Calu3 (cell line): Measurements from ENCODE around the gene EMC9. TPM values are rescaled to one million over a fixed set of nuclear protein-coding genes. Genes with fewer than 3 reads are reported as not detected.

Experiments
- BruUV-seq: library from RNA; stranded (reverse); fragments of 400-500 nt; replicated peaks from 2 replicates; lab custom pipeline; 2021; lab: Mats Ljungman, UMichigan
- CTCF ChIA-PET: fragments of 300-600 bp; sonication (Branson Sonifier 250); formaldehyde crosslinking; loops from one replicate; lab custom pipeline; 2022; ENCODE audit warnings: antibody characterized with exemption; lab: Charles Lee
- DNase-seq: peaks from one replicate; pipeline ENCODE4 v3.0.0; 2022
- H3K27ac Mint-ChIP-seq: one replicate; pipeline ENCODE4 v1.8.0; 2022; ENCODE audit warnings: mixed read lengths; ENCODE audit not compliant: unreplicated experiment
- H3K27me3 Mint-ChIP-seq: one replicate; pipeline ENCODE4 v1.8.0; 2022; ENCODE audit warnings: mixed read lengths; ENCODE audit not compliant: unreplicated experiment
- H3K36me3 Mint-ChIP-seq: one replicate; pipeline ENCODE4 v1.8.0; 2022; ENCODE audit warnings: mild to moderate bottlenecking, moderate library complexity, mixed read lengths; ENCODE audit not compliant: insufficient read depth, unreplicated experiment
- H3K4me1 Mint-ChIP-seq: one replicate; pipeline ENCODE4 v1.8.0; 2022; ENCODE audit warnings: mild to moderate bottlenecking, low read depth, mixed read lengths; ENCODE audit not compliant: unreplicated experiment
- H3K4me3 Mint-ChIP-seq: one replicate; pipeline ENCODE4 v1.8.0; 2022; ENCODE audit warnings: mild to moderate bottlenecking, low read depth, moderate library complexity, mixed read lengths; ENCODE audit not compliant: unreplicated experiment
- H3K9me3 Mint-ChIP-seq: one replicate; pipeline ENCODE4 v1.8.0; 2022; ENCODE audit warnings: low read depth, mixed read lengths; ENCODE audit not compliant: unreplicated experiment
- CTCF ChIP-seq: fragments of 200-600 bp; IDR thresholded peaks from one replicate; pipeline ENCODE4 v1.8.0; 2022; ENCODE audit warnings: antibody characterized with exemption; ENCODE audit not compliant: unreplicated experiment
- intact Hi-C: fragments of 100-400 bp; cut with micrococcal nuclease; formaldehyde crosslinking; loops from one replicate; pipeline ENCODE4 v1.10.0; 2022; ENCODE audit not compliant: unreplicated experiment
- total RNA-seq: library from RNA; stranded (reverse); gene quantifications from 2 replicates; pipeline ENCODE4 v1.2.3, GENCODE V29; 2022

EMC9 gene
- total RNA-seq, 1 experiment from 2014 or later = 38.0 TPM

GRCh38 chr14:24094841-24095270 is 46.5 kb downstream of the EMC9 start:
- no peak for DNase-seq

DNA sequence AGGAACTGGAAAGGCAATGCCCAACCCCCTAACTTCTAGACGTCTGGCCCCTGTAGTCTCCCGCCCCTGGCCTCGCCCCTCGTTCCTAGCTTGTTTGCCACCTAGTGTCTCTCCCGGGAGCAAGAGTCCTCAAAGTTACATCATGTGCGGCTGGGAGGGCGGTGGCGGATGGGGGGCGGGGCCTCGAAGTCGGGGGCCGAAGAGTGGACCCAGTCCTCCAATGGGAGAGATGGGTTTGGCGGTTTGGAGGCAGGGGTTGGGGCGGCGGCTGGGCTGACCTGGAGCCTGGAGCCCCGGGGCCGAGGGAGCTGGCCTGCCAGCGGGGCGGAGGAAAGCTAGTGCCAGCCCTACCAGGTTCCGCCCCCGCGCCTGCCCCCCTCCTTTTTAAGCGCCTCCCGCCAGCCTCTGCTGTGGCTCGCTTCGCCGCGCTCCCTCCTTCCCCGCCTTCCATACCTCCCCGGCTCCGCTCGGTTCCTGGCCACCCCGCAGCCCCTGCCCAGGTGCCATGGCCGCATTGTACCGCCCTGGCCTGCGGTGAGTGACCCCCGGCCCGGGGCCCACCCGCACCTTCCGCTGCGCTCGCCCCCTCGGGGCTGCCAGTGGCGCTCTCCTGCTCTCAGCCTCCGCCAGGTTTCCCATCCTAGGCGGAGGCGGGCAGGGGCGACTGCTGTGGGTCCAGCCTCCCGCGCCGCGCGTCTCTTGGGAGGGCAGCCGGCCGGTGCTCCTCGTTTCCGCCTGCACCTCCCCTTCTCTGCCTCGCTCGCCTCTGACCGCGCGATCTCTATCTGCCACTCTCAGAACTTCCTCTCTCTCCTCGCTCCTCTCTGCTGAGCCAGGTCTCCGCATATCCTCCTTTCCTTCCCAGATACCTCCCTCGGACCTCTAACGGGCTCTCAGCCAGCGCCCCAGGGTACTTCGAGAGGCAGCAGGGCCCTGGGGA is 47.2 kb downstream of the EMC9 start, which contains the start of gene PCK2:
PCK2 (plus strand) TSS at position 411 of the 940 bp plus-strand sequence; CDS start at position 506, 95 bp downstream.
- peak within 1 kb of the TSS; percentile 94 for H3K27ac Mint-ChIP-seq
- peaks cover 27% of the 10 kb centered on the region for H3K4me1 Mint-ChIP-seq

More at GRCh38 chr14:24094841-24095270, 46.5 kb downstream of the EMC9 start:
- H3K4me3 Mint-ChIP-seq = peak overlapping the region; percentile 92
- H3K27me3 Mint-ChIP-seq = no peaks in the 10 kb centered on the region
- intact Hi-C loops = no loop called here
- H3K4me1 Mint-ChIP-seq = peaks cover 27% of the 10 kb centered on the region
- H3K9me3 Mint-ChIP-seq = no peaks in the 10 kb centered on the region
- CTCF ChIA-PET = interaction anchor here (0.6 to 5.7 kb wide), 6 partner anchors 14 to 103 kb away, joined by 3 to 68 read pairs (median 14); partner anchors contain the start of genes DCAF11, IRF9 and NRL
- H3K27ac Mint-ChIP-seq = peak overlapping the region; percentile 94
- TF ChIP-seq CTCF = no peak
- peaks cover 43% of the 10 kb centered on the region for H3K36me3 Mint-ChIP-seq
- BruUV-seq = no TSS peak

DNA sequence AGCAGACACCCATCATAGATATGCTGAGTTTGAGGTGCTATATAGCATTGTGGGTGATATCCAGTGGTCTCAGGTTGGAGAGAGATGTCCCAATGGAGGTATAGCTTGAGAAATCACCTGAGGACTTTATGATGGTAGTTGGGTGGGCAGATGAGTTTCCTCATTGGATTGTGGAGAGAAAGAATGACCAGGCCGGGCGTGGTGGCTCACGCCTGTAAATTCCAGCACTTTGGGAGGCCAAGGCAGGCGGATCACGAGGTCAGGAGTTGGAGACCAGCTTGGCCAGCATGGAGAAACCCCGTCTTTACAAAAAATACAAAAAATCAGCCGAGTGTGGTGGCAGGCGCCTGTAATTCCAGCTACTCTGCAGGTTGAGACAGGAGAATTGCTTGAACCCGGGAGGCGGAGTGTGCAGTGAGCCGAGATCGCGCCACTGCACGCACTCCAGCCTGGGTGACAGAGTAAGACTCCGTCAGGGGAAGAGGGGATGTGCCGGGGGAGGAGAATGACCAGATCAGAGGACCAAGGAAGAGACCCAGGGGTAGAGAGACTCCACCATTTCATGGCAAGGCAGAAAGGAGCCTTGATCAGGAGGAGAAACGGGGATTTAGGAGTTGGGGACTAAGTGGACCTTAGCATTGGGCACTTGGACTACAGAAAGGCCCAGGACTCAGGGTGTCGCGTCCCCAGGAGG is 48.0 kb downstream of the EMC9 start:
- Mint-ChIP-seq H3K4me1 (peaks cover 27% of the 10 kb centered on the region), H3K36me3 (peaks cover 40% of the 10 kb centered on the region), H3K27me3 (no peaks in the 10 kb centered on the region), H3K27ac (peak overlapping the region; percentile 94), H3K9me3 (no peaks in the 10 kb centered on the region), H3K4me3 (peak overlapping the region; percentile 92)
- no peak for DNase-seq
- TSS peak; percentile 69 for BruUV-seq
- CTCF ChIA-PET = interaction anchor here (0.7 to 5.7 kb wide), 13 partner anchors 10 to 127 kb away, joined by 3 to 68 read pairs (median 5); partner anchors contain the start of genes DCAF11, EMC9, IRF9 and NRL
- intact Hi-C loops = no loop called here
- TF ChIP-seq CTCF = no peak

More for the DNA sequence above, 47.2 kb downstream of the EMC9 start, which contains the start of gene PCK2:
- peak within 1 kb of the TSS; percentile 92 for H3K4me3 Mint-ChIP-seq
- H3K27me3 Mint-ChIP-seq = no peaks in the 10 kb centered on the region
- peaks cover 40% of the 10 kb centered on the region for H3K36me3 Mint-ChIP-seq
- CTCF ChIA-PET = interaction anchor here (0.6 to 5.7 kb wide), 13 partner anchors 9 to 126 kb away, joined by 3 to 68 read pairs (median 6); partner anchors contain the start of genes DCAF11, IRF9, NRL and PSME1
- BruUV-seq = TSS peak; percentile 61
- no peaks in the 10 kb centered on the region for H3K9me3 Mint-ChIP-seq
- DNase-seq = peak; percentile 96
- intact Hi-C loops = no loop called here
- no peak for TF ChIP-seq CTCF
